ENCODE results near the gene HUWE1. TPM values are rescaled to one million over a fixed set of nuclear protein-coding genes. Genes with fewer than 3 reads are reported as not detected.

Gene HUWE1
- total and polyA plus RNA-seq, 2 donors from 2014 or later, result 34.2 to 203 TPM

GRCh38 chrX:53684415-53685192, 1.9 kb downstream of the HUWE1 start:
- peaks cover 0 to 2% (median 0%) of the 10 kb centered on the region in 3 donors for H3K36me3 ChIP-seq (ENCODE audit: control insufficient read depth in 2 of 3, insufficient read depth in 3 of 3, low read length in 3 of 3)
- DNase-seq (peak in 2 of 5 donors; percentile 26 to 96), FAIRE-seq (no peak)
- intact Hi-C loops (cut with DNase I), result no loop called here
- peak overlapping the region in 2 of 3 donors; percentile 67 to 78 for H3K9ac ChIP-seq (ENCODE audit: low read length in 3 of 3)
- peak overlapping the region; percentile 71 to 84 (median 80) for H3K4me3 ChIP-seq (ENCODE audit: low read length in 3 of 3)
- TF ChIP-seq CTCF (IDR thresholded peaks at IDR 0.05; ENCODE audit: borderline replicate concordance, extremely low read depth, insufficient read depth), result no peak
- H3K27ac ChIP-seq (ENCODE audit: low read depth in 2 of 2, low read length in 2 of 2), result peak overlapping the region; percentile 72 to 81
- no peaks in the 10 kb centered on the region for H3K27me3 ChIP-seq (ENCODE audit: control insufficient read depth, insufficient read depth, low read length)
- peaks cover 0 to 4% (median 2%) of the 10 kb centered on the region in 3 donors for H3K4me1 ChIP-seq (ENCODE audit: control insufficient read depth in 2 of 3, insufficient read depth in 2 of 3, low read depth in 1 of 3, low read length in 3 of 3)
- no peaks in the 10 kb centered on the region for H3K9me3 ChIP-seq (ENCODE audit: control insufficient read depth in 2 of 3, insufficient read depth in 1 of 3, low read length in 3 of 3)

- Histone ChIP-seq H3K27me3 (ENCODE audit: control insufficient read depth, insufficient read depth, low read length) (no peaks in the 10 kb centered on the region), H3K9ac (ENCODE audit: low read length in 3 of 3) (peak overlapping the region; percentile 80 to 85 (median 80)), H3K9me3 (ENCODE audit: control insufficient read depth in 2 of 3, insufficient read depth in 1 of 3, low read length in 3 of 3) (no peaks in the 10 kb centered on the region), H3K4me3 (ENCODE audit: low read length in 3 of 3) (peak overlapping the region; percentile 80 to 86 (median 84)), H3K4me1 (ENCODE audit: control insufficient read depth in 2 of 3, insufficient read depth in 2 of 3, low read depth in 1 of 3, low read length in 3 of 3) (peaks cover 0 to 4% (median 2%) of the 10 kb centered on the region in 3 donors), H3K27ac (ENCODE audit: low read depth in 2 of 2, low read length in 2 of 2) (peak overlapping the region; percentile 89 to 92), H3K36me3 (ENCODE audit: control insufficient read depth in 2 of 3, insufficient read depth in 3 of 3, low read length in 3 of 3) (peaks cover 0 to 8% (median 0%) of the 10 kb centered on the region in 3 donors)
- intact Hi-C loops (cut with DNase I), result no loop called here
- peak; percentile 95 to 99 (median 97) for DNase-seq
- FAIRE-seq, result peak; percentile 99
- TF ChIP-seq CTCF (IDR thresholded peaks at IDR 0.05; ENCODE audit: borderline replicate concordance, extremely low read depth, insufficient read depth), result no peak
These were observed 2.7 kb downstream of the HUWE1 start for GRCh38 chrX:53683556-53684414.

GRCh38 chrX:53682885-53683555, 3.5 kb downstream of the HUWE1 start:
- FAIRE-seq (no peak), DNase-seq (peak in 3 of 5 donors; percentile 41 to 72 (median 58))
- Histone ChIP-seq H3K4me1 (ENCODE audit: control insufficient read depth in 2 of 3, insufficient read depth in 2 of 3, low read depth in 1 of 3, low read length in 3 of 3) (peaks cover 0 to 4% (median 2%) of the 10 kb centered on the region in 3 donors), H3K27ac (ENCODE audit: low read depth in 2 of 2, low read length in 2 of 2) (peak overlapping the region; percentile 89 to 92), H3K27me3 (ENCODE audit: control insufficient read depth, insufficient read depth, low read length) (no peaks in the 10 kb centered on the region), H3K9ac (ENCODE audit: low read length in 3 of 3) (peak overlapping the region; percentile 80 to 85 (median 80)), H3K9me3 (ENCODE audit: control insufficient read depth in 2 of 3, insufficient read depth in 1 of 3, low read length in 3 of 3) (no peaks in the 10 kb centered on the region), H3K4me3 (ENCODE audit: low read length in 3 of 3) (peak overlapping the region; percentile 80 to 86 (median 84)), H3K36me3 (ENCODE audit: control insufficient read depth in 2 of 3, insufficient read depth in 3 of 3, low read length in 3 of 3) (peaks cover 0 to 9% (median 0%) of the 10 kb centered on the region in 3 donors)
- no peak for TF ChIP-seq CTCF (IDR thresholded peaks at IDR 0.05; ENCODE audit: borderline replicate concordance, extremely low read depth, insufficient read depth)
- intact Hi-C loops (cut with DNase I), result no loop called here
